Endodermal cell (in vitro differentiated cells): ENCODE measurements around the gene MSX2. TPM values are rescaled to one million over a fixed set of nuclear protein-coding genes. Genes with fewer than 3 reads are reported as not detected.

Source experiments
- DNase-seq: peaks from one replicate; pipeline ENCODE4 v3.0.0-alpha.2; 2017
- H3K27ac ChIP-seq: 2 replicates; pipeline ENCODE4 v1.5.1; 2013; ENCODE audit warnings: mild to moderate bottlenecking, low read depth, low read length, moderate library complexity
- H3K27me3 ChIP-seq: 2 replicates; pipeline ENCODE4 v1.6.1; 2013; ENCODE audit warnings: mild to moderate bottlenecking, low read length, moderate library complexity; ENCODE audit not compliant: insufficient read depth, control insufficient read depth, poor library complexity, severe bottlenecking
- H3K36me3 ChIP-seq: 2 replicates; pipeline ENCODE4 v1.7.0; 2013; ENCODE audit warnings: mild to moderate bottlenecking, low read length, moderate library complexity; ENCODE audit not compliant: control insufficient read depth, insufficient read depth
- H3K4me1 ChIP-seq: one replicate; pipeline ENCODE4 v1.7.0; 2013; ENCODE audit warnings: low read length; ENCODE audit not compliant: control insufficient read depth, insufficient read depth
- H3K4me3 ChIP-seq: 2 replicates; pipeline ENCODE4 v1.5.1; 2013; ENCODE audit warnings: mild to moderate bottlenecking, low read length, moderate library complexity
- H3K9ac ChIP-seq: 2 replicates; pipeline ENCODE4 v1.6.1; 2013; ENCODE audit warnings: mild to moderate bottlenecking, low read length, moderate library complexity; ENCODE audit not compliant: poor library complexity, severe bottlenecking; ENCODE audit errors: extremely low read depth
- H3K9me3 ChIP-seq: 2 replicates; pipeline ENCODE4 v1.6.1; 2013; ENCODE audit warnings: mild to moderate bottlenecking, low read length, moderate library complexity; ENCODE audit not compliant: control insufficient read depth
- H3K27ac Mint-ChIP-seq: 2 replicates; pipeline ENCODE4 v1.8.0; 2020; ENCODE audit warnings: mixed read lengths
- H3K27me3 Mint-ChIP-seq: 2 replicates; pipeline ENCODE4 v1.8.0; 2021; ENCODE audit warnings: mild to moderate bottlenecking, mixed read lengths; ENCODE audit not compliant: insufficient read depth
- H3K36me3 Mint-ChIP-seq: 2 replicates; pipeline ENCODE4 v1.8.0; 2020; ENCODE audit warnings: low read depth, mixed read lengths
- H3K4me1 Mint-ChIP-seq: 2 replicates; pipeline ENCODE4 v1.8.0; 2020; ENCODE audit warnings: mixed read lengths
- H3K4me3 Mint-ChIP-seq: 2 replicates; pipeline ENCODE4 v1.8.0; 2020; ENCODE audit warnings: mild to moderate bottlenecking, moderate library complexity, mixed read lengths
- H3K9me3 Mint-ChIP-seq: 2 replicates; pipeline ENCODE4 v1.8.0; 2020; ENCODE audit warnings: mild to moderate bottlenecking, mixed read lengths
- CTCF ChIP-seq: fragments of 200-600 bp; sonication (generic); conservative IDR thresholded peaks from 2 replicates; pipeline ENCODE4 v1.5.0; 2021; ENCODE audit warnings: antibody characterized with exemption, mild to moderate bottlenecking
- WGBS, 2 experiments: methylation state at CpG; one replicate each; pipeline versions ENCODE4 v1.1.5 to v1.1.7; 2013; ENCODE audit warnings: missing lambda C conversion rate in 2 of 2, mixed read lengths in 1 of 2; ENCODE audit not compliant: insufficient coverage in 1 of 2, insufficient read length in 1 of 2; 5-methylcytosine and 5-hydroxymethylcytosine counted together
- long read RNA-seq, 4 experiments: library from polyadenylated mRNA in 2 of 4; library from RNA in 1 of 4; library from capped mRNA in 1 of 4; stranded (forward) in 3 of 4; unstranded in 1 of 4; transcript quantifications; one replicate each; pipeline ENCODE4 v2.0.0, GENCODE V29; 2020 to 2021; ENCODE audit warnings: inconsistent platforms in 1 of 4
- polyA plus RNA-seq, 2 experiments: library from polyadenylated mRNA; stranded (reverse); fragments of 50-300 nt; gene quantifications; one replicate each; pipeline ENCODE4 v1.2.3, GENCODE V29; 2013
- total RNA-seq, 2 donors: library from RNA; stranded (reverse); fragmentation: NEBNext Ultra II Directional in 1 of 2; extraction: Animal tissue kit (Norgen Biotek cat#: 25700) in 1 of 2; gene quantifications; 2 replicates in 1 of 2; 3 replicates in 1 of 2; pipeline ENCODE4 v1.2.1, GENCODE V29; 2021

MSX2 gene
- total RNA-seq: 10 to 100 TPM in 1 of 2 donors, 1 to 10 TPM in 1; 4.2 to 20.0 TPM
- 53.7 TPM for polyA plus RNA-seq (2013, experiment 1 of 2)
- polyA plus RNA-seq (2013, experiment 2 of 2): 58.1 TPM
- long read RNA-seq, experiment 1, partial matches to known transcripts: 0 of 4 reads
- long read RNA-seq, experiment 1, other reads (novel, unspliced or antisense): 0 of 4 reads
- long read RNA-seq, experiment 2, partial matches to known transcripts: 0 of 2 reads
- long read RNA-seq, experiment 2, other reads (novel, unspliced or antisense): 0 of 2 reads
- long read RNA-seq, experiment 3, transcript MSX2-201 (2 exons, 2,241 nt): major isoform, 5 of 7 reads
- long read RNA-seq, experiment 3, partial matches to known transcripts: 1 of 7 reads
- long read RNA-seq, experiment 3, other reads (novel, unspliced or antisense): 1 of 7 reads
- long read RNA-seq, experiment 4: 0 reads

- H3K27me3 ChIP-seq: peaks cover 93% of the 10 kb centered on the region
- peak within 1 kb of the TSS; percentile 54 for H3K27ac ChIP-seq
These were observed at the start of gene MSX2 for GRCh38 chr5:174724484-174725260. TSS of gene MSX2 (plus strand) at chr5:174724582. CDS start at chr5:174724660, 78 bp downstream.

GRCh38 chr5:174675110-174675509, 49.3 kb upstream of the MSX2 start:
- no peak overlapping the region for H3K4me3 ChIP-seq
- H3K4me1 ChIP-seq: peaks cover 3% of the 10 kb centered on the region
- H3K9ac ChIP-seq: no peak overlapping the region
- H3K9me3 ChIP-seq: no peaks in the 10 kb centered on the region
- no peak overlapping the region for H3K27ac ChIP-seq
- Mint-ChIP-seq H3K27ac (no peak overlapping the region), H3K4me3 (no peak overlapping the region), H3K9me3 (peaks cover 3% of the 10 kb centered on the region), H3K36me3 (no peaks in the 10 kb centered on the region), H3K4me1 (peaks cover 21% of the 10 kb centered on the region), H3K27me3 (peaks cover 17% of the 10 kb centered on the region)
- no peak for DNase-seq
- no peaks in the 10 kb centered on the region for H3K36me3 ChIP-seq
- whole genome bisulfite sequencing, 2 experiments: 86% methylated on average over 1 to 2 of the region's 2 CpGs
- TF ChIP-seq CTCF: no peak
- no peaks in the 10 kb centered on the region for H3K27me3 ChIP-seq

More at GRCh38 chr5:174724484-174725260, at the start of gene MSX2:
- no peaks in the 10 kb centered on the region for H3K9me3 Mint-ChIP-seq
- H3K4me3 Mint-ChIP-seq: peak within 1 kb of the TSS; percentile 85
- H3K4me1 ChIP-seq: peaks cover 3% of the 10 kb centered on the region
- TF ChIP-seq CTCF: no peak
- peak within 1 kb of the TSS; percentile 73 for H3K27ac Mint-ChIP-seq
- peaks cover 68% of the 10 kb centered on the region for H3K4me1 Mint-ChIP-seq
- peak within 1 kb of the TSS; percentile 81 for H3K4me3 ChIP-seq
- peaks cover 90% of the 10 kb centered on the region for H3K27me3 Mint-ChIP-seq
- H3K9ac ChIP-seq: peak within 1 kb of the TSS; percentile 11
- no peaks in the 10 kb centered on the region for H3K36me3 ChIP-seq
- H3K9me3 ChIP-seq: no peaks in the 10 kb centered on the region
- H3K36me3 Mint-ChIP-seq: peaks cover 13% of the 10 kb centered on the region
- 0% methylated on average over 35 to 87 of the region's 87 CpGs for WGBS, 2 experiments
- DNase-seq: peak; percentile 96

- H3K9me3 ChIP-seq: no peaks in the 10 kb centered on the region
- TF ChIP-seq CTCF: no peak
These were observed 48.5 kb upstream of the MSX2 start for GRCh38 chr5:174675916-174676315.

More at GRCh38 chr5:174675916-174676315, 48.5 kb upstream of the MSX2 start:
- H3K4me1 Mint-ChIP-seq: peaks cover 22% of the 10 kb centered on the region
- Histone ChIP-seq H3K27ac (no peak overlapping the region), H3K9ac (no peak overlapping the region), H3K27me3 (no peaks in the 10 kb centered on the region), H3K4me3 (no peak overlapping the region), H3K4me1 (peaks cover 3% of the 10 kb centered on the region), H3K36me3 (no peaks in the 10 kb centered on the region)
- H3K9me3 Mint-ChIP-seq: peaks cover 3% of the 10 kb centered on the region
- H3K36me3 Mint-ChIP-seq: no peaks in the 10 kb centered on the region
- no peak overlapping the region for H3K27ac Mint-ChIP-seq
- H3K27me3 Mint-ChIP-seq: peaks cover 13% of the 10 kb centered on the region
- 90 to 100% methylated on average over 5 of the region's 5 CpGs for WGBS, 2 experiments
- no peak overlapping the region for H3K4me3 Mint-ChIP-seq
- no peak for DNase-seq
